ENCODE measurements around the gene CDH13.

DNA sequence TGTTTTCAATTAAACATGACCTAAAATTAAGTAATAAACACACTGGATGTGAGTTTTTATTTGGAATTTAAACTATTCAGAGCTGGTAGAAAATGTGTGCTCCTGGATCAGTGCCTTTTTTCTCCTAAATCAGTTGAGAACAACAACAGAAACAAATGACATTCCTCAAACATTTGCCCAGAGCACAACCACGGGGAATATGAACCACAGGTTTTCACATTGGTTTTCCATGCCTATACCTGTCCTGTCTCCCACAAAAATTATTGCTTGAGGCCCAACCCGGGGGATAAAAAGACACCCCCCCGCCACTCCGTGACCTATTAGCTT, 1187.9 kb downstream of the CDH13 start:
- TF ChIP-seq, protein P1, sequence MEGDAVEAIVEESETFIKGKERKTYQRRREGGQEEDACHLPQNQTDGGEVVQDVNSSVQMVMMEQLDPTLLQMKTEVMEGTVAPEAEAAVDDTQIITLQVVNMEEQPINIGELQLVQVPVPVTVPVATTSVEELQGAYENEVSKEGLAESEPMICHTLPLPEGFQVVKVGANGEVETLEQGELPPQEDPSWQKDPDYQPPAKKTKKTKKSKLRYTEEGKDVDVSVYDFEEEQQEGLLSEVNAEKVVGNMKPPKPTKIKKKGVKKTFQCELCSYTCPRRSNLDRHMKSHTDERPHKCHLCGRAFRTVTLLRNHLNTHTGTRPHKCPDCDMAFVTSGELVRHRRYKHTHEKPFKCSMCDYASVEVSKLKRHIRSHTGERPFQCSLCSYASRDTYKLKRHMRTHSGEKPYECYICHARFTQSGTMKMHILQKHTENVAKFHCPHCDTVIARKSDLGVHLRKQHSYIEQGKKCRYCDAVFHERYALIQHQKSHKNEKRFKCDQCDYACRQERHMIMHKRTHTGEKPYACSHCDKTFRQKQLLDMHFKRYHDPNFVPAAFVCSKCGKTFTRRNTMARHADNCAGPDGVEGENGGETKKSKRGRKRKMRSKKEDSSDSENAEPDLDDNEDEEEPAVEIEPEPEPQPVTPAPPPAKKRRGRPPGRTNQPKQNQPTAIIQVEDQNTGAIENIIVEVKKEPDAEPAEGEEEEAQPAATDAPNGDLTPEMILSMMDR (conservative IDR thresholded peaks at IDR 0.05 in 1 of 2, IDR thresholded peaks at IDR 0.05 in 1 of 2; ENCODE audit: low read depth in 1 of 2, low read length in 2 of 2), result no peak
- no peak for TF ChIP-seq EZH2 (IDR thresholded peaks at IDR 0.05; ENCODE audit: low read length, missing control alignments)

Measured in fibroblast of lung (primary cell).